CD1c-positive myeloid dendritic cell (primary cell): ENCODE data around the gene ADPGK.

ENCODE experiments used
- DNase-seq: peaks from one replicate; pipeline ENCODE4 v3.0.0-alpha.2; 2016; ENCODE audit errors: extremely low spot score

The ADPGK gene

GRCh38 chr15:72790302-72790910 lies 6.8 kb upstream of the ADPGK start:
- DNase-seq, result peak; percentile 59

DNA sequence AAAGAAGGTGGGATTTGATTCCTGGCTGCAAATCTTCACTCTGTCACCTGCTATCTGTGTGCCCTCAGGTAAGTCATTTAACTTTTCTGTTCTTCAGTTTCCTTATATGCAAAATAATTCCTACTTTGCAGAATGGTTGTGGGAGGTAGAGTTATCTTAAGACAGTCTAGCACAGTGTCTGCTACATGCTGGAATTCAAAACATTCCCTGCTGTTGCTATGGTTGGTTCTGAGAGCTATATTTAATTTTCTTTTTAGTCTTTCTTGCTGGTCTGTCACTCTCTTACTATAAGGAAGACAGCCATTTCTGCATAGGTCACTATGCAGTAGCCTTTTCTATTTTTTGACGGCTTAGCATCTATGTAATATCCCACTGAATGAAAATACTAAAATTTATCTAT lies 4.0 kb upstream of the ADPGK start:
- DNase-seq, result no peak

- DNase-seq, result peak; percentile 64
Observed at GRCh38 chr15:72786676-72787345, 3.3 kb upstream of the ADPGK start.

GRCh38 chr15:72786242-72786641 lies 2.7 kb upstream of the ADPGK start:
- no peak for DNase-seq

DNA sequence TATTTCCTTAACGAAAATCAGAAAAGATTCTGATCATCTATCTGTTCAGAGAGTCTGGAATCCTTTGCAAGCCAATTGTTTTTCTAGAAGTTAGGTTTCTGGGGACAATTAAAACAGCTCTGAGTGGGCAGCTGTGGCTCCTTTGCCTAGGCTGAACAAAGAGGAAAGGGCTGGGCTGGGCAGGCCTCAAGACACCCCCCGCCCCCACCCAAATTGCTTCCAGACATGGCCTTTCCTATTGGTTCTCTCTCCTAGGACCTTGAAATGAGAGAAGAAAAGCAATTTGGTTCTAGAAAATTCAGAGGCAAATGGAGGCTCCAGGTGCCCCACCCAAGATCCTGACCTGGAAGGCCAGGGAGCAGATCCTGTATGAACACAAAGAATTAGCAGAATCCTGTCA lies 2.3 kb upstream of the ADPGK start:
- DNase-seq, result no peak

DNA sequence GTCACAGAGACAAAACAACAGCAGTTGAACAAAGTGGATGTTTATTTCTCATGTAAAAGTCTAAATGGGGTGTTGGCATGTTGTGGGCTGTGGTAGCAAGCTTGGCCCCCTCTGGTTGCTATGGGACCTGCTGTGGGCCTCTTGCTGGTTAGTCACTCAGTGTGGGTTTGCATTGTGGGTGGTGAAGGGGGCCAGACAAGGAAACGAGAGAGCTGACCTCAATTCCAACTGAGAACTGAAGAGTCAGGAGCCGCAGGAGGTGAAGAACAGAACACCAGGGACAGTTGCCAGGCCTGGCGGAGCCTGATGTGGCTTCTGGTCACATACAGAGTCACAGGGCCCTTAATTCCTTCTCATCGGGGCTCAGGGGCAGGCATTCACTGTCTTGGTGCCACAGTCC lies 1.9 kb upstream of the ADPGK start:
- DNase-seq, result peak; percentile 91

GRCh38 chr15:72784456-72784876 lies 908 bp upstream of the ADPGK start:
- no peak for DNase-seq

GRCh38 chr15:72783004-72783639 lies 436 bp downstream of the ADPGK start:
- DNase-seq, result peak; percentile 96

DNA sequence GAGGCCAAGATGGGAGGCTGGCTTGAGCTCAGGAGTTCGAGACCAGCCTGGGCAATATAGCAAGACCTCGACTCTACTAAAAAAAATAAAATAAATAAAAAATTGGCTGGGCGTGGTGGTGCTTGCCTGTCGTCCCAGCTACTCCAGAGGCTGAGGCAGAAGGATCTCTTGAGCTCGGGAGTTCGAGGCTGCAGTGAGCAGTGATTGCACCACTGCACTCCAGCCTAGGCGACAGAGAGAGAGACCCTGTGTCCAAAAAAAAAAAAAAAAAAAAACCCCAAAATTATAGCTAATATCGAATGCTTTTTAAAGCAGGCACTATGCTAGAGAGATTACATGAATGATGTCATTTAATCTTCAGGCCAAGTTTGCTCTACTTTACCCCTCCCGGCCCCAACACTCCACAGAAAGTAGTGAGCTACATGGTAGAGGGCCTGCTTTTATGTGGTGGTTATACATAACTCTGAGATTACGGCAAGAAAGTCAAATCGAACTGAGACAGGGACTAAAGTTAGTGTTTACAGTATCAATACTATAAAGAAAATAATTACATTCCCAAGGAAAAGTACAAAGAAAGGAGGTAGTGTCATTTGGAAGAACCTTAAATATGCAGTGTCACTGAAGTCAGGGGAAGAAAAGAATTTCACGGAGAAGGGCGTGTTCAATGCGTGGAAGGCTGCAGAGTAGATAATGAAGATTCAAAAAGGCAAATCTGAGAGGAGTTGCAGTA lies 1.1 kb downstream of the ADPGK start:
- DNase-seq, result no peak

DNA sequence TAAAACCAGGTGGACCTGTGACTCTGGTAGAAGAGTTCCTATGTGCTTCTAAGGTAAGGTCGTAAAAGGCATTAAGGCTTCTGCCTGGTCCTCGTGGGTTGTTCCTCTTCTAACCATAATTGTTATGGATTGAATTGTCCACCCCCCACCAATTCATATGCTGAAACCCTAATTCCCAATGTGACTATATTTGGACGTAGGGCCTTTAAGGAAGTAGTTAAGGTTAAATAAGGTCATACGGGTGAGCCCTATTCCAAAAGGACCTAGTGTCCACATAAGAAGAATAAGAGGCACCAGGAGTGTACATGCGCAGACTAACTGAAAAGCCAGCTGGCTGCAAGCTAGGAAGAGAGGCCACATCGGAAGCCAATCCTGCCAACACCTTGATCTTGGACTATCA lies 1.9 kb downstream of the ADPGK start:
- peak; percentile 77 for DNase-seq

- no peak for DNase-seq
Observed at GRCh38 chr15:72778796-72779195, 4.8 kb downstream of the ADPGK start.

DNA sequence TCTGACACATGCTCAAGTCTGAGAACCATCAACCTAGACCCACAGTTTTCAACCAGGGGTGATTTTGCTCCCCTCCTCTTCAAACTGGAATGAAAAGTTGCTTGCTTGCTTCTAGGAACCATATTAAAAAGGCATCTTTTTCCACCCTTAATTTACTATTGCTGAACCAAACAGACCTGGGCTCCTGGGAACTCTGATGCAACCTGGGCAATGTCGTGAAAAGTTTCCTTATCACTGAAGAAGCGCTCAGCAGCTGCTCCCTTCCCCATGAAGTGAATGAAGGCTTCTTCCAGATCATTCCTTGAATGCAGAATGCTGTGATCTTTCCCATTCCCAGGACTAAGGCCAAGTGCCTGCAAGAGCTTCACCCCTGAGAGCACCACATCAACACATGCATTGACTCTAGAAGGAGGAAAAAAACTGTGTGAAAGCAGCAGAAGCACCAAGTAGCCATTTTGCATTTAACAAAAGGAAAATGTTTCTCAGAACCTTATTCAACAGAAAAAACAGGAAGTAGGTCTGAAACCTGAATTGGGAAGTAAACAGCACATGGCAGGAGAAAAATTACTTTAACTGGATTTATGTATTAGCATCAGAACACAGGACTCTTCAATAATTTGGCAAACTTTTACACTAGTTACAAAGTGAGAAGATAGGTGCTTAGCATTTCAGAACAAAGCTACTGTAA lies 8.7 kb downstream of the ADPGK start:
- peak; percentile 78 for DNase-seq

DNA sequence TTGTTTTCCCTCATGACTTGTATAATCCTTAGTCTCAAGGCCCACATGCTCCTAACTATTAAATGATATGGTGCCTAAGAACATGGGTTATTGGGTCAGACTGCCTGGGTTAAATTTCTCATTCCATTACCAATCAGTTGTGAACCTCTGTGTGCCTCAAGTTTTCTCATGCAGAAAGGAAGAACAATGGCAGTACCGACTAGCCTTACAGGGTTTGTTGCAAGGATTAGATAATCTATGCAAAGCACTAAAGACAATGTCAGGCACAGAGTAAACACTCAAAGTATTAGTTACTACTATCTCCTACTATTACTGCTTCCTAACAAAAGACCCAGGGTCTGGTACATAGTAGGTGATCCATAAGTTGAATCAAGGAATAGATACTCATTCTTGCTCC lies 12.2 kb downstream of the ADPGK start:
- no peak for DNase-seq

- no peak for DNase-seq
Observed at GRCh38 chr15:72770673-72771328, 12.8 kb downstream of the ADPGK start.

DNA sequence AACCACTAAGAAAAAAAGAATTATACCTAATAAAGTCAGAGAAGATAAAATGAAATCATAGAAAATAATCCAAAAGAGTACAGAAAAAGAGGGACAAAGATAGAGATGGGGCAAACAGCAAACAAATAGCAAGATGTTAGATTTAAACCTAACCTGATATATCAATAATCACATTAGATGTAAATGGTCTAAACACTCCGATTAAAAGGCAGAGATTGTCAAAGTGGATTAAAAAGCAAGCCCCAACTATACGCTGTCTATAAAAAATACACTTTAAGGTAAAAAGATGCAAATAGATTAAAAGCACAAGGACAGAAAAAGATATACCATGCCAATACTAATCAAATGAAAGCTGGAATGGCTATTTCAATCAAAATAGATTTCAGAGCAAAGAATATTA lies 16.8 kb downstream of the ADPGK start:
- no peak for DNase-seq

DNA sequence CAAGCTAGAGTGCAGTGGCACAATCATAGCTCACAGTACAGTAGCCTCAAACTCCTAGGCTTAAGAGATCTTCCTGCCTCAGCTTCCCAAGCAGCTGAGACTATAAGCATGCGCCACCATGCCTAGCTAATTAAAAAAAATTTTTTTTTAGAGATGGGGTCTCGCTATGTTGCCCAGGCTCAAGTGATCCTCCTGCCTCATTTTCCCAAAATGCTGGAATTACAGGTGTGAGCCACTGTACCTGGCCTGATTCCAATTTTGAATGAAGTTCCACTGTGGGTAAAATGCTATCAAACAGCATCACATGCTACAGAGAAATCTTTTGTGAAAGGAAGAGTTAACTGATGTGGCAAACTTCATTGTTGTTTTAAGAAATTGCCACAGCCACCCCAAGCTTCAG lies 17.5 kb downstream of the ADPGK start:
- DNase-seq, result no peak

GRCh38 chr15:72764656-72765055 lies 18.9 kb downstream of the ADPGK start:
- no peak for DNase-seq

DNA sequence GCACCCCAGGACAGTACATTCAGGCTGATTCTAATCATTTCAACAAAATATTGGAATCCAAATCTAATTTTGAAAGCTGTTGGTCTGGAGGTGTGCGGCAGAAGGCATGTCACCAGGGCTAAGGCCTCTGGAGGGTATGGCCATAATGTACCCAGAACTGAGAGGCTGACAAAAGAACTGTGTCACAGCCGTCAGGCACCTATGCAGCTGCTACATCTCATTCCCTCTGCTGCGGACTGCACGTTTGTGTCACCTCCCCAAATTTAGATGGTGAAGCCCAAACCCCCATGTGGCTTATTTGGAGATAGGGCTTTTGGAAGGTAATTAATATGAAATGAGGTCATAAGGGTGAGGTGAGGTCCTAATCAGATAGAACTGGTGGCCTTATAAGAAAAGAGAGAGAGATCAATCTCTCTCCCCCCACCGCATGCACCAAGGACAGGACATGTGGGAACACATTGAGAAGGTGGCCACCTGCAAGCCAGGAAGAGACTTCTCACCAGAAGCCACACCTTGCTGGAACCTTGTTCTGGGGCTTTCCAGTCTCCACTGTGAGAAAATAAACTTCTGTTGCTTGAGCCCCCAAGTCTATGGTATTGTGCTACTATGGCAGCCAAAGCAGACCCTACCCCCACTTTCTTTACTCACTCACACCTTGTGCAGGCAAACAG lies 22.8 kb downstream of the ADPGK start:
- no peak for DNase-seq

GRCh38 chr15:72758182-72758581 lies 25.4 kb downstream of the ADPGK start:
- DNase-seq, result no peak

DNA sequence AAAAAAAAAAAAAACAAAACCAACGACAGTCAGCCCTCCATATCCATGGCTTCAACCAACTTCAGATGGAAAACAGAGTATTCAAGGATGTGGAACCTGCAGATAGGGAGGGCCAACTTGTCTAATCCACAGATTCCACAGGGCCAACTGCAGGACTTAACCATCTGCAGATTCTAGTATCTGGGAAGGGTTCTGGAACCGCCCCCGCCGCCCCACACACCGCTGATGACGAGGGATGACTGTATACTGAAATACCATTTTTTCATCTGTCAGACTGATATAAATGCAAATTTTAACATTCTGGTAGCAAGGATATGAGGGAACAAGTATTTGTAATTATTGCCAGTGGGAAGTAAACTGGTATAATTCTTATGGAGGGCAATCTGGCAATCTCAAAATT lies 29.5 kb downstream of the ADPGK start:
- no peak for DNase-seq
